Liver (tissue), 9 donors: ENCODE results near the gene SERPINB10. TPM values are rescaled to one million over a fixed set of nuclear protein-coding genes. Genes with fewer than 3 reads are reported as not detected.

Experiments used
- DNase-seq: peaks from one replicate; pipeline ENCODE4 v3.0.0-alpha.2; 2017; ENCODE audit warnings: low spot score
- H3K27ac ChIP-seq, 2 donors: one replicate each; pipeline ENCODE4 v1.7.0; 2013; ENCODE audit warnings: inconsistent platforms in 2 of 2, low read length in 2 of 2, control low read depth in 1 of 2, low read depth in 1 of 2, mild to moderate bottlenecking in 1 of 2
- H3K27me3 ChIP-seq, 4 donors: one replicate each; pipeline versions ENCODE4 v1.6.1 to v1.7.0; 2013; ENCODE audit warnings: low read length in 3 of 4, inconsistent platforms in 1 of 4, mild to moderate bottlenecking in 1 of 4, moderate library complexity in 1 of 4; ENCODE audit not compliant: control insufficient read depth in 4 of 4, insufficient read depth in 4 of 4
- H3K36me3 ChIP-seq, 4 donors: one replicate each; pipeline versions ENCODE4 v1.6.1 to v1.7.0; 2013; ENCODE audit warnings: low read length in 3 of 4, mild to moderate bottlenecking in 3 of 4, low read depth in 1 of 4, moderate library complexity in 1 of 4; ENCODE audit not compliant: control insufficient read depth in 4 of 4, insufficient read depth in 3 of 4
- H3K4me1 ChIP-seq, 4 donors: one replicate each; pipeline versions ENCODE4 v1.6.1 to v1.7.0; 2013; ENCODE audit warnings: low read length in 3 of 4, mild to moderate bottlenecking in 3 of 4, moderate library complexity in 1 of 4; ENCODE audit not compliant: control insufficient read depth in 4 of 4, insufficient read depth in 4 of 4
- H3K4me3 ChIP-seq, 3 donors: one replicate each; pipeline versions ENCODE4 v1.6.1 to v1.7.0; 2013; ENCODE audit warnings: low read length in 3 of 3, control low read depth in 1 of 3, low read depth in 1 of 3, mild to moderate bottlenecking in 1 of 3
- H3K9ac ChIP-seq, 2 donors: one replicate each; pipeline ENCODE4 v1.7.0; 2013; ENCODE audit warnings: low read length in 2 of 2, mild to moderate bottlenecking in 2 of 2, moderate library complexity in 2 of 2, control low read depth in 1 of 2, low read depth in 1 of 2
- H3K9me3 ChIP-seq, 4 donors: one replicate each; pipeline versions ENCODE4 v1.6.1 to v1.7.0; 2013; ENCODE audit warnings: low read length in 3 of 4; ENCODE audit not compliant: control insufficient read depth in 4 of 4
- CTCF ChIP-seq: fragments of 150-350 bp; IDR thresholded peaks from 2 replicates; pipeline ENCODE4 v1.5.1; 2017; ENCODE audit warnings: improper control_type of control experiment, low read depth, low read length; ENCODE audit not compliant: missing input control
- EGR1 ChIP-seq, 2 donors: IDR thresholded peaks; 2 replicates each; pipeline ENCODE4 v1.6.1; 2016 to 2018; ENCODE audit warnings: antibody characterized with exemption in 2 of 2, low read depth in 2 of 2
- FOXA1 ChIP-seq: IDR thresholded peaks from 2 replicates; pipeline ENCODE4 v1.6.1; 2016; ENCODE audit warnings: antibody characterized with exemption
- FOXA2 ChIP-seq: IDR thresholded peaks from 2 replicates; pipeline ENCODE4 v1.6.1; 2016; ENCODE audit warnings: antibody characterized with exemption
- GABPA ChIP-seq, 2 donors: IDR thresholded peaks in 1 of 2; conservative IDR thresholded peaks in 1 of 2; 2 replicates each; pipeline ENCODE4 v1.6.1; 2016; ENCODE audit warnings: antibody characterized with exemption in 2 of 2, mild to moderate bottlenecking in 1 of 2, moderate library complexity in 1 of 2
- HNF4A ChIP-seq, 2 donors: conservative IDR thresholded peaks; 2 replicates each; pipeline ENCODE4 v1.6.1; 2016; ENCODE audit warnings: antibody characterized with exemption in 2 of 2, mild to moderate bottlenecking in 2 of 2
- HNF4G ChIP-seq: IDR thresholded peaks from 2 replicates; pipeline ENCODE4 v1.6.1; 2016; ENCODE audit warnings: antibody characterized with exemption
- JUND ChIP-seq, 2 donors: IDR thresholded peaks; 2 replicates each; pipeline ENCODE4 v1.6.1; 2016; ENCODE audit warnings: antibody characterized with exemption in 2 of 2
- MAX ChIP-seq: IDR thresholded peaks from 2 replicates; pipeline ENCODE4 v1.6.1; 2016; ENCODE audit warnings: antibody characterized with exemption
- NR2F2 ChIP-seq: IDR thresholded peaks from 2 replicates; pipeline ENCODE4 v1.6.1; 2016; ENCODE audit warnings: antibody characterized with exemption
- RAD21 ChIP-seq, 2 donors: IDR thresholded peaks; 2 replicates each; pipeline ENCODE4 v1.6.1; 2016; ENCODE audit warnings: antibody characterized with exemption in 2 of 2, mild to moderate bottlenecking in 2 of 2
- RXRA ChIP-seq, 2 donors: IDR thresholded peaks; 2 replicates each; pipeline ENCODE4 v1.6.1; 2017 to 2018; ENCODE audit warnings: antibody characterized with exemption in 2 of 2, mild to moderate bottlenecking in 1 of 2
- SP1 ChIP-seq: IDR thresholded peaks from 2 replicates; pipeline ENCODE4 v1.6.1; 2018; ENCODE audit warnings: antibody characterized with exemption, mild to moderate bottlenecking
- TAF1 ChIP-seq: conservative IDR thresholded peaks from 2 replicates; pipeline ENCODE4 v1.6.1; 2016; ENCODE audit warnings: antibody characterized with exemption, mild to moderate bottlenecking
- YY1 ChIP-seq: IDR thresholded peaks from 2 replicates; pipeline ENCODE4 v1.6.1; 2016; ENCODE audit warnings: antibody characterized with exemption, mild to moderate bottlenecking
- WGBS: extraction: QIAGEN DNeasy Blood & Tissue Kit; methylation state at CpG from one replicate; pipeline ENCODE4 v1.1.7; 2013; 5-methylcytosine and 5-hydroxymethylcytosine counted together
- polyA plus RNA-seq, 2 donors: library from polyadenylated mRNA; stranded (reverse) in 1 of 2; unstranded in 1 of 2; fragments of 200-250 nt in 1 of 2; fragments of >200 nt in 1 of 2; fragmentation: Nextera tagmentation in 1 of 2; extraction: Ambion mirVana in 1 of 2; gene quantifications; one replicate each; pipeline versions ENCODE4 v1.2.1 to v1.2.3, GENCODE V29; 2013 to 2015
- total RNA-seq, 2 donors: library from RNA; depleted of rRNA; stranded (reverse); fragments of >200 nt; gene quantifications; one replicate each; pipeline ENCODE4 v1.2.3, GENCODE V29; 2014
- TF ChIP-seq, protein P1 (sequence below): IDR thresholded peaks from 2 replicates; pipeline ENCODE4 v1.6.1; 2016; ENCODE audit warnings: antibody characterized with exemption, mild to moderate bottlenecking
- TF ChIP-seq, protein P2 (sequence below): IDR thresholded peaks from 2 replicates; pipeline ENCODE4 v1.6.1; 2016; ENCODE audit warnings: antibody characterized with exemption
- TF ChIP-seq, protein P3 (sequence below): IDR thresholded peaks from 2 replicates; pipeline ENCODE4 v1.6.1; 2016; ENCODE audit warnings: antibody characterized with exemption
- donor health status: healthy.
- donor health status: healthy.
- donor health status: healthy.
- donor health status: healthy.
- donor health status: healthy.

SERPINB10 gene
- total and polyA plus RNA-seq, 4 donors, result 4.6 TPM; not detected in 3

DNA sequence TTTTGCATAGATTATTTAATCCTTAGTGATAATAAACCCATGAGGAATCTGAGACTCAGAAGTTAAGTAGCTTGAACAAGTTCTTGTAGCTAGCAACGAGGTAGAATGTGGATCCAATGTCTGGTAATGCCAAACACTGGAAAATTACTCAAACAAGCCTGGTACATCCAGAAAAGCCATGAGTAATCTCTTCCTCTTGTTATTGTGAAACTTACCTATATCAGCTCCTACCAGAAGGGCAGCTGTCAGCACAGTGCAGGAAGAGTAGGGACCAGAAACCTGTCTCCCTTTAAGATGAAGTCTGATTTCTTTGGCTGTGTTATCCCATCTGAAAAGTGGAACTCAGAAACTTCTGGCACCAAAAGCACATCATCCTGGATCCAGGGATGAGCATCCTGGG is 54.4 kb downstream of the SERPINB10 start:
- Histone ChIP-seq H3K36me3 (no peaks in the 10 kb centered on the region), H3K9me3 (no peaks in the 10 kb centered on the region), H3K9ac (no peak overlapping the region), H3K4me3 (no peak overlapping the region), H3K27me3 (no peaks in the 10 kb centered on the region), H3K4me1 (peaks cover 7 to 23% (median 18%) of the 10 kb centered on the region in 4 donors), H3K27ac (no peak overlapping the region)
- WGBS, result 48% methylated on average over 1 of the region's 1 CpG
- DNase-seq, result no peak
- TF ChIP-seq RXRA (IDR thresholded peaks at IDR 0.05) (no peak), TAF1 (no peak), MAX (no peak), GABPA (IDR thresholded peaks at IDR 0.05 in 1 of 2, conservative IDR thresholded peaks at IDR 0.05 in 1 of 2) (no peak), FOXA1 (no peak), NR2F2 (no peak), EGR1 (IDR thresholded peaks at IDR 0.05; ENCODE audit: low read depth in 2 of 2) (no peak), YY1 (no peak), SP1 (no peak), HNF4A (conservative IDR thresholded peaks at IDR 0.05) (no peak), JUND (IDR thresholded peaks at IDR 0.05) (no peak), FOXA2 (no peak), RAD21 (IDR thresholded peaks at IDR 0.05) (no peak), HNF4G (no peak), CTCF (no peak)
- TF ChIP-seq, protein P1, sequence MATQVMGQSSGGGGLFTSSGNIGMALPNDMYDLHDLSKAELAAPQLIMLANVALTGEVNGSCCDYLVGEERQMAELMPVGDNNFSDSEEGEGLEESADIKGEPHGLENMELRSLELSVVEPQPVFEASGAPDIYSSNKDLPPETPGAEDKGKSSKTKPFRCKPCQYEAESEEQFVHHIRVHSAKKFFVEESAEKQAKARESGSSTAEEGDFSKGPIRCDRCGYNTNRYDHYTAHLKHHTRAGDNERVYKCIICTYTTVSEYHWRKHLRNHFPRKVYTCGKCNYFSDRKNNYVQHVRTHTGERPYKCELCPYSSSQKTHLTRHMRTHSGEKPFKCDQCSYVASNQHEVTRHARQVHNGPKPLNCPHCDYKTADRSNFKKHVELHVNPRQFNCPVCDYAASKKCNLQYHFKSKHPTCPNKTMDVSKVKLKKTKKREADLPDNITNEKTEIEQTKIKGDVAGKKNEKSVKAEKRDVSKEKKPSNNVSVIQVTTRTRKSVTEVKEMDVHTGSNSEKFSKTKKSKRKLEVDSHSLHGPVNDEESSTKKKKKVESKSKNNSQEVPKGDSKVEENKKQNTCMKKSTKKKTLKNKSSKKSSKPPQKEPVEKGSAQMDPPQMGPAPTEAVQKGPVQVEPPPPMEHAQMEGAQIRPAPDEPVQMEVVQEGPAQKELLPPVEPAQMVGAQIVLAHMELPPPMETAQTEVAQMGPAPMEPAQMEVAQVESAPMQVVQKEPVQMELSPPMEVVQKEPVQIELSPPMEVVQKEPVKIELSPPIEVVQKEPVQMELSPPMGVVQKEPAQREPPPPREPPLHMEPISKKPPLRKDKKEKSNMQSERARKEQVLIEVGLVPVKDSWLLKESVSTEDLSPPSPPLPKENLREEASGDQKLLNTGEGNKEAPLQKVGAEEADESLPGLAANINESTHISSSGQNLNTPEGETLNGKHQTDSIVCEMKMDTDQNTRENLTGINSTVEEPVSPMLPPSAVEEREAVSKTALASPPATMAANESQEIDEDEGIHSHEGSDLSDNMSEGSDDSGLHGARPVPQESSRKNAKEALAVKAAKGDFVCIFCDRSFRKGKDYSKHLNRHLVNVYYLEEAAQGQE, result no peak
- TF ChIP-seq, protein P2, sequence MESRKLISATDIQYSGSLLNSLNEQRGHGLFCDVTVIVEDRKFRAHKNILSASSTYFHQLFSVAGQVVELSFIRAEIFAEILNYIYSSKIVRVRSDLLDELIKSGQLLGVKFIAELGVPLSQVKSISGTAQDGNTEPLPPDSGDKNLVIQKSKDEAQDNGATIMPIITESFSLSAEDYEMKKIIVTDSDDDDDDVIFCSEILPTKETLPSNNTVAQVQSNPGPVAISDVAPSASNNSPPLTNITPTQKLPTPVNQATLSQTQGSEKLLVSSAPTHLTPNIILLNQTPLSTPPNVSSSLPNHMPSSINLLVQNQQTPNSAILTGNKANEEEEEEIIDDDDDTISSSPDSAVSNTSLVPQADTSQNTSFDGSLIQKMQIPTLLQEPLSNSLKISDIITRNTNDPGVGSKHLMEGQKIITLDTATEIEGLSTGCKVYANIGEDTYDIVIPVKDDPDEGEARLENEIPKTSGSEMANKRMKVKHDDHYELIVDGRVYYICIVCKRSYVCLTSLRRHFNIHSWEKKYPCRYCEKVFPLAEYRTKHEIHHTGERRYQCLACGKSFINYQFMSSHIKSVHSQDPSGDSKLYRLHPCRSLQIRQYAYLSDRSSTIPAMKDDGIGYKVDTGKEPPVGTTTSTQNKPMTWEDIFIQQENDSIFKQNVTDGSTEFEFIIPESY, result no peak
- TF ChIP-seq, protein P3, sequence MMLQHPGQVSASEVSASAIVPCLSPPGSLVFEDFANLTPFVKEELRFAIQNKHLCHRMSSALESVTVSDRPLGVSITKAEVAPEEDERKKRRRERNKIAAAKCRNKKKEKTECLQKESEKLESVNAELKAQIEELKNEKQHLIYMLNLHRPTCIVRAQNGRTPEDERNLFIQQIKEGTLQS, result no peak
